GM12892 (cell line): Measurements from ENCODE around the gene SPATA31D3. TPM values are rescaled to one million over a fixed set of nuclear protein-coding genes. Genes with fewer than 3 reads are reported as not detected.
"Not testable (repeated sequence)": the region's sequence is repeated elsewhere in the genome, so short reads cannot be mapped to it uniquely, and the experiment has no call there.

Source experiments
- DNase-seq: peaks from one replicate; pipeline ENCODE4 v3.0.0; 2011; ENCODE audit not compliant: insufficient read length
- FAIRE-seq: peaks from 2 replicates; lab custom pipeline; 2011; peaks lifted over from hg19 to GRCh38; lab: Jason Lieb, UNC
- POLR2A ChIP-seq: IDR thresholded peaks from 2 replicates; pipeline ENCODE4 v1.6.1; 2011; ENCODE audit warnings: low read depth, low read length, control low read depth
- POLR2AphosphoS5 ChIP-seq: IDR thresholded peaks from 2 replicates; pipeline ENCODE4 v1.6.1; 2011; ENCODE audit warnings: low read depth, low read length, control low read depth
- TAF1 ChIP-seq: IDR thresholded peaks from 2 replicates; pipeline ENCODE4 v1.6.1; 2011; ENCODE audit warnings: low read depth, mild to moderate bottlenecking, control low read depth, low read length, borderline replicate concordance
- polyA plus RNA-seq: library from polyadenylated mRNA; unstranded; fragments of >200 nt; gene quantifications from one replicate; pipeline ENCODE4 v1.2.1, GENCODE V29; 2012; ENCODE audit warnings: missing spikeins, inconsistent platforms; ENCODE audit not compliant: missing spikeins

Gene SPATA31D3
- polyA plus RNA-seq = not detected

GRCh38 chr9:81943393-81943792 lies at the start of gene SPATA31D3:
SPATA31D3 (plus strand) TSS chr9:81943500; CDS start chr9:81943586, 86 bp downstream.
- FAIRE-seq, DNase-seq: not testable (repeated sequence)

- TF ChIP-seq TAF1 (no peak), POLR2AphosphoS5 (no peak)
- DNase-seq = no peak
- no peak for FAIRE-seq
Measured at GRCh38 chr9:81893929-81894328, 49.4 kb upstream of the SPATA31D3 start.

DNA sequence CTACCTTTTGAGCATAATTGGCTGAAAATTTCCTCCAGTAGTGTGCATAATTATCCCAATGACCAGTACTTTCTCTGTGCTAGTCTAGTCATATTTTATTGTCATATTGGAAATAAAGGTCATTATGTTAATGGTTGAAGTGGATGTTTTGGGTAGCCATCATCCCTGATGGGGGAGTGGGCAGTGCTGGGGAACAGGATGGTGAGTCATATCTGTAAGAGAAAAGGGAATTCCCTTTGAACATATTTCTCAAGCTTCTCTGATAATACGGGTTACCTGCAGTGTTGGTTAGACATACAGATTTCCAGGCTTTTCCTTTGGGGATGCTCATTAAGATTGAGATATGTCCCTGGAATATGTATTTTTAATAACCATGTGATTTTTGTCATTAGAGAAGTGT lies 48.4 kb upstream of the SPATA31D3 start:
- DNase-seq (no peak), FAIRE-seq (no peak)
- TF ChIP-seq POLR2AphosphoS5 (no peak), POLR2A (no peak), TAF1 (no peak)

- no peak for FAIRE-seq
- DNase-seq = no peak
- TF ChIP-seq POLR2AphosphoS5 (no peak), TAF1 (no peak), POLR2A (no peak)
Measured at GRCh38 chr9:81896070-81896469, 47.2 kb upstream of the SPATA31D3 start.

DNA sequence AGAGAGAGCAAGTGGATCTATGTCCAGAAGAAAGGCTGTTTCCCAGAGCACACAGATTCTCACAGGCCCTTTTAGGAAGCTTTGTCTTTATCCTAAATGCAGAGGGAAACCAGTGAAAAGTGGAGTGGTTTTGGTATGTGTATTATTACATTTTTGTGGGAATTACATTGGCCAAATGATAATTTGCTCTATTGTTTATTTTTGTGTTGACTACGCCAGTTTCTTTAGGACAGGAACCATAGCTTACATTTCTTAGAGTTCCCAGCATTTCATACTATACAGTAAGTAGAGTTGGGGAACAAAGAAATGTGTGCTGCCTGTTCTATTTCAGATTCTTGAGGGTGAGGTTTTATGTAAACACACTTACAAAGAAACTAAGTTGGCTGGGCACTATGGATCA lies 44.4 kb upstream of the SPATA31D3 start:
- DNase-seq = no peak

DNA sequence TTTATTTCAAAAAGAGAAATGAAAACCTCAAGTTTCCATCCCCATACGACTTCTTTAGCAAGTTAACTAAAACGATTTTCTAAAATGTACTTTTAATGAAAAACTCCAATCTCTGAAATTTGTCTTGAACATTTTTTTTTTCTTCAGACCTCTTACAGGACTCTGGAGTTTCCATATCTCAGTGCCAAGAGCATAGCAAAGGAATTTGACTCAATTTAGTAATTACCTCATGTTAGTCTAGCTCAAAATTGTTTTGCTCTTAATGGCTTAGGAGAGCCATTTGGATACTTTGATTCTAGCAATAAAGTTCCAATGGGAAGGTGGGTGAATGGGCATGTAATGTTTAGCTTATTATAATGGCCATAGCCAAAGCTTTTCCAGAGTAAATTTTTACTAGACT lies 41.1 kb upstream of the SPATA31D3 start:
- no peak for FAIRE-seq

More for the DNA sequence above, 44.4 kb upstream of the SPATA31D3 start:
- FAIRE-seq = no peak
- TF ChIP-seq POLR2AphosphoS5 (no peak), TAF1 (no peak), POLR2A (no peak)

DNA sequence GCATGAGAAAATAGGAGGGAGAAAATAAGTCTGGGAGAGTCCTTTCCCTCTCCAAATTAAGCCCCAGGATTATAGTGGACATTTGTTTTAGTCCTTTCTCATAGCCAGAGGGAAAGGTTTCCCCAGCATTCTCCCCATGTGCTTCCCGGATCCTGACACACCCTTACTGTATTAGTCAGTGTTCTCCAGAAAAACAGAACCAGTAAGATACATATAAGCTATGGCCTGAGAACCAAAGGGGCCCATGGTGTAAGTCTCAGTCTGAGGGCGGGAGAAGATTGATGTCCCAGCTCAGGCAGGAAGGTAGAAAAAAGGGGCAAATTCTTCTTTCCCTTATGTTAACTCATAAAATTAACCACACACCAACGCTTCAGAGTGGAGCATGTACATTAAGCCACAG lies 40.7 kb upstream of the SPATA31D3 start:
- FAIRE-seq = no peak
- no peak for DNase-seq
- TF ChIP-seq TAF1 = no peak
- TF ChIP-seq POLR2A = no peak
- no peak for TF ChIP-seq POLR2AphosphoS5

More for the DNA sequence above, 41.1 kb upstream of the SPATA31D3 start:
- TF ChIP-seq POLR2A = no peak
- no peak for TF ChIP-seq POLR2AphosphoS5
- no peak for TF ChIP-seq TAF1
- DNase-seq = no peak

DNA sequence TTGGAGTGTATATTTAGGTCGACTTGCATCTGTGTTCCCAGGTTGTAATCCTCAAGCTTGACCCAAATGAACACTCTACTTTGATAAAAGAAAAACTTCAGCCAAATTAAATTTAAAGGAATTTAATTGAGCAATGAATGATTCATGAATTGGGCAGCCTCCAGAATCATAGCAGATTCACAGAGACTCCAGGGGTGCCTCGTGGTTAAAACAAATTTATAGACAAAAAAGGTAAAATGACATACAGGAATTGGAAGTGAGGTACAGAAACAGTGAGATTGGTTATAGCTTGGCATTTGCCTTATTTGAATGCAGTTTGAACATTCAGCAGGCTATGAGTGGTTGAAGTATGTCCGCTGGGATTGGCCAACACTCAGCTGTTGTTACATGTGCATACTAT lies 36.6 kb upstream of the SPATA31D3 start:
- DNase-seq = no peak
- FAIRE-seq = no peak
- TF ChIP-seq TAF1 (no peak), POLR2A (no peak), POLR2AphosphoS5 (no peak)

DNA sequence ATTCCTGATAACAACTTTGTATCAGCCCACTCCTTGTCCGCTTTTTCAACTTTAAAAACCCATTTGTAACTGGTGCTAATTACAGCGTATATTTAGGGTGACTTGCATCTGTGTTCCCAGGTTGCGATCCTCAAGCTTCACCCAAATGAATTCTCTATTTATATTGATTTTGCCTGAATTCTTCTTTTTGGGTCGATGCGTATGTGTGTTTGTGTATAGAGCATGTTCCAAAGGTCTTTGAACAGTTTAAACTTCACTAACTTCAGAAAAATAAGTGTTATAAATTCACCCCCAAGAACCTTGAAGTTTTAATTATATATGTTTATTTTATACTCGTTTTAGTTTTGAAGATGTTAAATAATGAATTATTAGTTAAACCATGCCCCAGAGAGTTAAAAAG lies 31.2 kb upstream of the SPATA31D3 start:
- FAIRE-seq (no peak), DNase-seq (no peak)
- TF ChIP-seq POLR2A (no peak), POLR2AphosphoS5 (no peak), TAF1 (no peak)

- FAIRE-seq (no peak), DNase-seq (no peak)
- TF ChIP-seq POLR2A = no peak
- no peak for TF ChIP-seq TAF1
- no peak for TF ChIP-seq POLR2AphosphoS5
Measured at GRCh38 chr9:81915801-81916505, 27.3 kb upstream of the SPATA31D3 start.

GRCh38 chr9:81918507-81918906 lies 24.8 kb upstream of the SPATA31D3 start:
- not testable (repeated sequence) for FAIRE-seq, DNase-seq

- DNase-seq, FAIRE-seq: not testable (repeated sequence)
Measured at GRCh38 chr9:81928305-81928704, 15.0 kb upstream of the SPATA31D3 start, which contains the start of gene SPATA31D4. SPATA31D4 (plus strand) TSS chr9:81928428; CDS start chr9:81928514, 86 bp downstream.

GRCh38 chr9:81930147-81930546 lies 13.2 kb upstream of the SPATA31D3 start:
- not testable (repeated sequence) for DNase-seq, FAIRE-seq

DNA sequence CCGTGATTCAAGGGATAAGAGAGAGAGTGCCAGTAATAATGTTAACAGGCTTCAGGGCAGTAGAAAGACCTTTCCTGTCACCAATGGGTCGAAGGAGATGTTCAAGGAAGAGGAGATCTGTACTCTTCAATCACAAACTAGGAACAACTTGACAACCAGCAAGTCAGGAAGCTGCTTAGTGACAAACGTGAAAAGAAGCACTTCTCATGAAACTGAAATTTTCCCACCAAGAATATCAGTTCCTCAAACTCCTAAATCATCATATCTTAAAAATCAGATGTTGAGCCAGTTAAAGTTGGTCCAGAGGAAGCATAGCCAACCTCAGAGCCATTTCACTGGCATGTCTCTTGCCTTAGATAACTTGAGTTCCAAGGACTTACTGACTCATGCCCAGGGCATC lies 9.8 kb upstream of the SPATA31D3 start:
- not testable (repeated sequence) for FAIRE-seq, DNase-seq

GRCh38 chr9:81948650-81949049 lies 5.3 kb downstream of the SPATA31D3 start:
- not testable (repeated sequence) for DNase-seq, FAIRE-seq
